GM23248 (cell line): ENCODE results near the gene ANKRD34C.

ENCODE experiments used
- EZH2 ChIP-seq: fragments of 200-600 bp; sonication (generic); IDR thresholded peaks from 2 replicates; pipeline ENCODE4 v1.6.1; 2018; ENCODE audit warnings: antibody characterized with exemption, mild to moderate bottlenecking; ENCODE audit not compliant: insufficient read depth, poor library complexity, severe bottlenecking
- EZH2phosphoT487 ChIP-seq: fragments of 200-600 bp; sonication (generic); IDR thresholded peaks from 2 replicates; pipeline ENCODE4 v1.6.1; 2018; ENCODE audit warnings: antibody characterized with exemption, moderate library complexity, mild to moderate bottlenecking, low read depth; ENCODE audit not compliant: insufficient read depth

DNA sequence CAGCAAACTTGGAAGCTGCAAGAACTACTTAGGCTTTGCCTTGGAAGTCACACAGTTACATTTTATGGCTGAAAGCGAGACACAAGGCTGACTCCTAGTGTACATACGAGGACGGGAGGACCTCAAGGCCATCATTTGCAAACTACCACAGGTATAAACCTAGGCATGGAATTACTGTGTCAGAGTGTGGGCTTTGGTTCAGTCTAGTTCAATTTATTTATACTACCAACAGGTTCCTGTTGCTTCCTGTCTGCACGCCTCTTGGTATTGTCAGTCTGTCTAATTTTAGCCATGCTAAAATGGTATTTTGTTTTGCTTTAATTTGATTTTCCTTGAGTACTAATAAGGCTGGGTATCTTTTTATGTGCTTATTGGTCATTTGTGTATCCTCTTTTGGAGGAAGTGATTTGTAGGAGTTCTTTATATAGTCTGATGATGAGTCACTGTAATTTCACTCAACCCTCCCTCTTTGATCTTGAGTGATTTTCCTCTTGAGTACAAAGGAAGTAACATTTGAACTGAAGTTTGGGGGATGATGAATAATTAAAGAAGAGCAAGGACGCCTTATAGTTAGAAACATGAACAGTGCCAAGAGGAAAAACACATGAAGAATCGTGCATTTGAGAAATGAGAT lies 8.2 kb downstream of the ANKRD34C start:
- TF ChIP-seq EZH2phosphoT487 (no peak), EZH2 (no peak)
